DND-41 (cell line): ENCODE results near the gene TSSK2.
A peak's percentile ranks its signal among the peaks of the same experiment; 100 is the strongest.

Experiments
- ATAC-seq: fragments of 200-7000 bp; cut with Tn5 transposase; 3 replicates; pipeline ENCODE4 v1.9.1; 2021; ENCODE audit warnings: low read depth; ENCODE audit not compliant: insufficient read depth
- DNase-seq: peaks from one replicate; pipeline ENCODE4 v3.0.0-alpha.2; 2020
- H2AFZ ChIP-seq: 2 replicates; pipeline ENCODE4 v1.6.0; 2012; ENCODE audit warnings: low read depth, low read length
- H3K27ac ChIP-seq: 2 replicates; pipeline ENCODE4 v1.5.1; 2012; ENCODE audit warnings: low read length, inconsistent platforms
- H3K27me3 ChIP-seq: fragments of 200-600 bp; sonication (generic); 2 replicates; pipeline ENCODE4 v1.6.0; 2012; ENCODE audit warnings: low read length, mild to moderate bottlenecking, inconsistent platforms; ENCODE audit not compliant: insufficient read depth, poor library complexity
- H3K36me3 ChIP-seq: 2 replicates; pipeline ENCODE4 v1.5.1; 2012; ENCODE audit warnings: low read length, inconsistent platforms; ENCODE audit not compliant: insufficient read depth
- H3K4me1 ChIP-seq: 2 replicates; pipeline ENCODE4 v1.5.1; 2012; ENCODE audit warnings: mild to moderate bottlenecking, low read length; ENCODE audit not compliant: insufficient read depth
- H3K4me2 ChIP-seq: 2 replicates; pipeline ENCODE4 v1.6.0; 2012; ENCODE audit warnings: mild to moderate bottlenecking, moderate library complexity, low read length, inconsistent platforms; ENCODE audit not compliant: insufficient read depth
- H3K4me3 ChIP-seq, 2 experiments: fragments of 200-600 bp in 1 of 2; shearing (Covaris generic) in 1 of 2; 2 replicates each; pipeline ENCODE4 v1.5.1; 2012 to 2016; ENCODE audit warnings: inconsistent platforms in 2 of 2, low read length in 2 of 2, mild to moderate bottlenecking in 2 of 2, low read depth in 1 of 2, moderate library complexity in 1 of 2
- H3K79me2 ChIP-seq: 2 replicates; pipeline ENCODE4 v1.6.0; 2012; ENCODE audit warnings: low read length, inconsistent platforms; ENCODE audit not compliant: insufficient read depth
- H3K9ac ChIP-seq: 2 replicates; pipeline ENCODE4 v1.6.0; 2012; ENCODE audit warnings: low read depth, mild to moderate bottlenecking, inconsistent platforms, low read length, moderate library complexity
- H3K9me3 ChIP-seq: 2 replicates; pipeline ENCODE4 v1.5.1; 2012; ENCODE audit warnings: low read length, moderate library complexity, mild to moderate bottlenecking, inconsistent platforms; ENCODE audit not compliant: insufficient read depth, severe bottlenecking
- H4K20me1 ChIP-seq: 2 replicates; pipeline ENCODE4 v1.6.0; 2012; ENCODE audit warnings: low read length; ENCODE audit not compliant: insufficient read depth
- EZH2 ChIP-seq: IDR thresholded peaks from 3 replicates; pipeline ENCODE4 v1.6.1; 2012; ENCODE audit warnings: borderline replicate concordance, low read depth, mild to moderate bottlenecking, moderate library complexity, low read length, inconsistent platforms; ENCODE audit not compliant: severe bottlenecking
- TF ChIP-seq, protein P1 (sequence below): IDR thresholded peaks from 2 replicates; pipeline ENCODE4 v1.5.1; 2012; ENCODE audit warnings: borderline replicate concordance, low read length, moderate library complexity, mild to moderate bottlenecking; ENCODE audit not compliant: poor library complexity, severe bottlenecking; ENCODE audit errors: extremely low read depth

TSSK2 gene

DNA sequence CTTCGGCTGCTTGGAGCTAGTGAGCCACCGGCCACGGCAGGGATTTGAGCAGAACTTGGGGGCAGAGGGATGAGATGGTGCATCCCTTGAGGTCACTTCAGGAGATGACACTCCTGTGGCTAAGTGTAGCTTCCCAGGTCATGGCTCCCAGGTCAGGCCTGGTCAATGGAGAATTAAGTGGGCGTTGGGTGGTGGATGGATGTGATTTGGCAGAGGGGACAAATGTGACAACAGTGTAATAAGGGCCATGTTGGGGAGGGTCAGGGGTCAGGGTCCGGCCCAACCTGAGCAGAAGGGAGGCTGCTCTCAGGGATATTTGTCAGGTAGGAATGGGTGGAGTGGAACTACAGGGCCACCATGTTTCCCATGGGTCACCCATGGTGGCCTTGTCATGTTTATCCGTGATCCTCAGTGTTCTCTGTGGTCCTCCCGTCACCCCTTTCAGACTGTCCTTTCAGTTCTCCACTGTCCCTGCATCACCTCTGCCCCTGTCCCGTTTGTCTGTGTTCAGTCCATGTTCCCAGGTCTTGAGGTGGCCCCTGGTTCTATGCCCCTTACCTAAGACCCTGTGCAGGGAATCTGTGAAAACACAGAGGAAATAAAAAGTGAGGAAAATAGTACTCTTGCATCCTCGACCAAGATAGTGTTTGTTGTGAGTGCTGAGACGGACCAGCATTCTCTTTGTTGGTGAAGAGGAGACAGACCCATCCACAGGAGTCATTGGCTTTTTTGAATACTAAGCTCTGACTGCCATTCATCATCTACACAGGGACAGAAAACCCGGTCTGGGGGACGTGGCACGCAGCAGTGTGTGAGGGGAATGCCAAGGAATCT lies 41.3 kb downstream of the TSSK2 start:
- Histone ChIP-seq H4K20me1 (peaks cover 48% of the 10 kb centered on the region), H2AFZ (peak overlapping the region; percentile 83), H3K4me2 (peak overlapping the region; percentile 96), H3K4me1 (peaks cover 63% of the 10 kb centered on the region), H3K9ac (peak overlapping the region; percentile 80), H3K27ac (peak overlapping the region; percentile 73), H3K9me3 (no peaks in the 10 kb centered on the region), H3K4me3 (peak overlapping the region; percentile 89 to 93), H3K36me3 (peaks cover 34% of the 10 kb centered on the region), H3K79me2 (peaks cover 68% of the 10 kb centered on the region), H3K27me3 (no peaks in the 10 kb centered on the region)
- DNase-seq (no peak), ATAC-seq (no peak)
- TF ChIP-seq EZH2: no peak
- TF ChIP-seq, protein P1, sequence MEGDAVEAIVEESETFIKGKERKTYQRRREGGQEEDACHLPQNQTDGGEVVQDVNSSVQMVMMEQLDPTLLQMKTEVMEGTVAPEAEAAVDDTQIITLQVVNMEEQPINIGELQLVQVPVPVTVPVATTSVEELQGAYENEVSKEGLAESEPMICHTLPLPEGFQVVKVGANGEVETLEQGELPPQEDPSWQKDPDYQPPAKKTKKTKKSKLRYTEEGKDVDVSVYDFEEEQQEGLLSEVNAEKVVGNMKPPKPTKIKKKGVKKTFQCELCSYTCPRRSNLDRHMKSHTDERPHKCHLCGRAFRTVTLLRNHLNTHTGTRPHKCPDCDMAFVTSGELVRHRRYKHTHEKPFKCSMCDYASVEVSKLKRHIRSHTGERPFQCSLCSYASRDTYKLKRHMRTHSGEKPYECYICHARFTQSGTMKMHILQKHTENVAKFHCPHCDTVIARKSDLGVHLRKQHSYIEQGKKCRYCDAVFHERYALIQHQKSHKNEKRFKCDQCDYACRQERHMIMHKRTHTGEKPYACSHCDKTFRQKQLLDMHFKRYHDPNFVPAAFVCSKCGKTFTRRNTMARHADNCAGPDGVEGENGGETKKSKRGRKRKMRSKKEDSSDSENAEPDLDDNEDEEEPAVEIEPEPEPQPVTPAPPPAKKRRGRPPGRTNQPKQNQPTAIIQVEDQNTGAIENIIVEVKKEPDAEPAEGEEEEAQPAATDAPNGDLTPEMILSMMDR: no peak

DNA sequence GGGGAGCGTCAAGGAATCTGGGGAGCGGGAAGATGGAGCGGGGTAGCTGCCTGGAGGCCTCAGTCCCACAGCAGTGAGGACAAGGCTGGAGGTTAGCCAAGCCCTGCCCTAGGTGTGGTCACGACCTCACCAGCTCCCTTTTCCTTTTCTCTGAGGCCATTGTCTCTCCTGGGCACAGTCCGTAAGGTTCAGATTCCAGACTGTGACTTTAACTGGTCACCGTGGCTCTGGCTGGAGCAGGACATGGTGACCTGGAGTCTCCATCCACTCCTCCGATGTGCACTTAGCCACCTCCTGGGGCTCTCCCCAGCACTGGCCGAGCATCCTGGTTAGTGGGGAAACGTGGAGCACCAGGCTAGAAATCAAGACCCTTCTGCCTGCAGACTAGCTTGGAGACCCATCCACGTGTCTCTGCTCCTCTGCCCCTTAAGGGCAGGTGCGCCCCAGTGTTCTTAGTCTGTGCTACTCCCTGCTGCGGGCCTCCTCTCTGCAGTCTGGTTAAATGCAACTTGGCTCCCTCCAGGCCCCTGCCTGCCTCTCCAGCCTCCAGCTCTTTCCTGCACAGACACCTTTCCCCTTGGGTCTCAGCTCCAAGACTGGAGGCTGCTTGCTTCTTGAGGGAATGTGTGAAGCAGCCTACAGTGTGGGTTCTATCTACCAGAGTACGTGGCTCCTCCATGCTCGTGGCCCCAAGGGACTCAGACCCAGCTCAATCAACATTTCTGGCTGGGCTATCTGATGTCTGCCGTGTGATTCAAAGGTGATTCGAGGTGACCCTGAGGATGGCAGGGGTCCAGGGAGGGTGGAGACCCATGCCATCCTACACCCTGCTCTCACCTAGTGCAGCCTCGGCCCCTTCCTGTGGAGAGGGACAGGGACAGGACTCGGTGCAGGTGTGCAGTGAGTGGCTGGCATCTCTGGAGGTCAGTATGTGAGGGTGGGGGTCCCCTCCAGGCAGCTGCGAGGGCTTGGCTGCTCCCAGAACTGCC lies 42.2 kb downstream of the TSSK2 start:
- H3K36me3 ChIP-seq: peaks cover 34% of the 10 kb centered on the region
- peak overlapping the region; percentile 96 for H3K4me2 ChIP-seq
- TF ChIP-seq EZH2: no peak
- TF ChIP-seq, protein P1: no peak
- no peaks in the 10 kb centered on the region for H3K27me3 ChIP-seq
- peaks cover 77% of the 10 kb centered on the region for H3K79me2 ChIP-seq
- H4K20me1 ChIP-seq: peaks cover 53% of the 10 kb centered on the region
- H3K27ac ChIP-seq: peak overlapping the region; percentile 73; the same call in 1 of the 2 replicates
- no peaks in the 10 kb centered on the region for H3K9me3 ChIP-seq
- peaks cover 69% of the 10 kb centered on the region for H3K4me1 ChIP-seq
- ATAC-seq: no peak
- no peak for DNase-seq
- peak overlapping the region; percentile 80 for H3K9ac ChIP-seq
- no peak overlapping the region for H2AFZ ChIP-seq
- H3K4me3 ChIP-seq: peak overlapping the region; percentile 89 to 93; a peak in 3 of 4 replicates

DNA sequence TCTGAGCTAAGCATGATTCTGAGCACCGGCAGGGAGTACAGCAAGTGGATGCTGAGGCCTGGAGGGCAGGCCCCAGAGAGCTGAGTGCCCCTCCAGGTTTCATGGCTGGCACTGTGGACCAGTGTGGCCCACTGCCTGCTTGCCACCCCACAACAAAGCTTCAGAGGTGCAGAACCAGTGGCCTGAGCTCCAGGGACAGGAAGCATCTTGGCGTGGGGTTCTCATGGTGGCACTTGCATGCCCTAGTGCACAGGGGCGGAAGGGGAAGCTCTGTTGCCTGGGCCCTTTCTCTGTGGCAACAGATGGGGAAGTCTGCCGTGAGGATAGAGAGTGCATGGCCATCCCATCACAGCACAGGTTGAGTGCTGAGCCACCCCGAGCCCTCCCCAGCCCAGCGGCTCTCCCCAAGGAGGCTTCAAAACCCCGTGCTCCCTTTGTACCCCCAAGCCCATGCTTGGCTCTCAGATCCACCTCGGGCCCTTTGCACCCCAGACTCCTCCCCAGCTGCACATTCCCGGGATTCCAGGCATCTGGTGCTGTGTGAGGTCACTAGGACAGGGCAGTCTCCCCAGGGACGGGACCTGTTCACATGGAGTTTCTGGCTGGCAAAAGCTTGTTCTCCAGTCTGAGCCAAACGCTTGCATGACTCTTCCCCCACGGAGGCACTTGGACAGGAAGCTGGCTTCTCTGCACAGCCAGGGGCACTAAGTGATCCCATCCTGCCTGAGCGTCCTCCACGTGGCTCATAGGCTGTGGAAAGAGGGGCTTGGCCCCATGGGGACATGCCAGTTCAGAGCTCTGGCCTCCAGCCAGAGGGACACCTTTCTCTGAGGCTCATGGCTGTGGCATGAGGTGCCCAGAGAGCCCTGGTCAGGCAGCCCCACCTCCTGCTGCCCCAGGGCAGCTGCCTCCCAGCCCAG lies 43.3 kb downstream of the TSSK2 start:
- H2AFZ ChIP-seq: no peak overlapping the region
- H3K27me3 ChIP-seq: no peaks in the 10 kb centered on the region
- TF ChIP-seq EZH2: no peak
- TF ChIP-seq, protein P1: no peak
- H3K4me3 ChIP-seq: peak overlapping the region in 1 of 2 experiments; percentile 89; a peak in 1 of 4 replicates
- peak overlapping the region; percentile 96 for H3K4me2 ChIP-seq
- peaks cover 53% of the 10 kb centered on the region for H4K20me1 ChIP-seq
- ATAC-seq: no peak
- no peaks in the 10 kb centered on the region for H3K9me3 ChIP-seq
- H3K9ac ChIP-seq: peak overlapping the region; percentile 80; the same call in 1 of the 2 replicates
- no peak for DNase-seq
- peaks cover 34% of the 10 kb centered on the region for H3K36me3 ChIP-seq
- peaks cover 78% of the 10 kb centered on the region for H3K79me2 ChIP-seq
- H3K4me1 ChIP-seq: peaks cover 75% of the 10 kb centered on the region
- no peak overlapping the region; the same call in 1 of the 2 replicates for H3K27ac ChIP-seq
